Esophagus squamous epithelium (tissue), 5 donors: ENCODE data around the gene THUMPD2. TPM values are rescaled to one million over a fixed set of nuclear protein-coding genes. Genes with fewer than 3 reads are reported as not detected.

Experiments
- DNase-seq: peaks from one replicate; lab custom pipeline; 2025; lab: John Stamatoyannopoulos, UW
- H3K27ac ChIP-seq, 4 donors: fragments of 200-600 bp; sonication (generic); one replicate each; pipeline ENCODE4 v1.5.1; 2016 to 2019; ENCODE audit warnings: mild to moderate bottlenecking in 1 of 4
- H3K27me3 ChIP-seq, 4 donors: fragments of 200-600 bp; sonication (generic); 1 replicate in 3 of 4; 2 replicates in 1 of 4; pipeline versions ENCODE4 v1.5.1 to v1.6.0; 2017 to 2021; ENCODE audit warnings: antibody characterized with exemption in 1 of 4
- H3K36me3 ChIP-seq, 3 donors: fragments of 200-600 bp; sonication (generic); one replicate each; pipeline ENCODE4 v1.5.1; 2016 to 2019
- H3K4me1 ChIP-seq, 3 donors: fragments of 200-600 bp; sonication (generic); one replicate each; pipeline ENCODE4 v1.5.1; 2017 to 2019
- H3K4me3 ChIP-seq, 4 donors: fragments of 200-600 bp; sonication (generic); 1 replicate in 3 of 4; 2 replicates in 1 of 4; pipeline ENCODE4 v1.5.1; 2016 to 2019; ENCODE audit warnings: mild to moderate bottlenecking in 2 of 4, moderate library complexity in 1 of 4
- H3K9me3 ChIP-seq, 3 donors: fragments of 200-600 bp; sonication (generic); one replicate each; pipeline ENCODE4 v1.5.1; 2016 to 2019
- POLR2A ChIP-seq, 4 donors: fragments of 450-650 bp; IDR thresholded peaks; one replicate each; pipeline ENCODE4 v1.6.1; 2017; ENCODE audit warnings: antibody characterized with exemption in 4 of 4, mild to moderate bottlenecking in 4 of 4, moderate library complexity in 3 of 4
- WGBS, 2 donors: methylation state at CpG; one replicate each; pipeline ENCODE4 v1.1.5; 2018; 5-methylcytosine and 5-hydroxymethylcytosine counted together
- intact Hi-C: fragments of 100-400 bp; cut with DNase I; formaldehyde crosslinking; loops from one replicate; pipeline ENCODE4 v1.15.0; 2022
- total RNA-seq, 4 donors: library from RNA; depleted of rRNA; stranded (reverse); fragments of >200 nt; gene quantifications; one replicate each; pipeline ENCODE4 v1.1.0, GENCODE V29; 2016
- TF ChIP-seq, protein P1 (sequence below), 6 experiments: fragments of 450-650 bp in 4 of 6; fragments of 200-600 bp in 2 of 6; sonication (generic) in 2 of 6; IDR thresholded peaks; one replicate each; pipeline ENCODE4 v1.5.1; 2016 to 2019; ENCODE audit warnings: antibody characterized with exemption in 6 of 6, mild to moderate bottlenecking in 4 of 6, moderate library complexity in 4 of 6
- donor health status: DM: yes; HTN: yes; CAD: no.

THUMPD2 gene
- total RNA-seq, 4 donors from 2014 or later, result 5.2 to 16.4 (median 12.2) TPM

DNA sequence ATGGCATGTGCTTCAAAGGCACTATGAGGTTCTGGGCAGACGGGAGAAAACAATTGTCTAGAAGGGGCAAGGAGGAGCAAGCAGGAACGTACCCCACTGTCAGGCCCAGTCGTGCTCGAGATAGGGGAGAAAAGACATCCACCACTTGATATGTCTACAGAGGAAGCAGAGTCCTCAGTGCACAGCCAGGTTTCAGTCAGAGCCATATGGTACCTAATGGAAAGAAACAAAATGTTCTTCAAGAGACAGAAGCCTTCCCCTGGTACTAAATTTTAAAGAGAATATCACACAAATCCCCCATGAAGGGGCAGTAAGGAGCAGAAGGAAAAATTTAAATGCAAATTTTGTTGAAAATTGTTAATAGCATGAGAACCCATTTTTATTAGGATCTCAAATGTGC, 21.9 kb downstream of the THUMPD2 start:
- no peaks in the 10 kb centered on the region for H3K27me3 ChIP-seq
- H3K4me3 ChIP-seq, result no peak overlapping the region
- TF ChIP-seq POLR2A (IDR thresholded peaks at IDR 0.05), result no peak
- TF ChIP-seq, protein P1, sequence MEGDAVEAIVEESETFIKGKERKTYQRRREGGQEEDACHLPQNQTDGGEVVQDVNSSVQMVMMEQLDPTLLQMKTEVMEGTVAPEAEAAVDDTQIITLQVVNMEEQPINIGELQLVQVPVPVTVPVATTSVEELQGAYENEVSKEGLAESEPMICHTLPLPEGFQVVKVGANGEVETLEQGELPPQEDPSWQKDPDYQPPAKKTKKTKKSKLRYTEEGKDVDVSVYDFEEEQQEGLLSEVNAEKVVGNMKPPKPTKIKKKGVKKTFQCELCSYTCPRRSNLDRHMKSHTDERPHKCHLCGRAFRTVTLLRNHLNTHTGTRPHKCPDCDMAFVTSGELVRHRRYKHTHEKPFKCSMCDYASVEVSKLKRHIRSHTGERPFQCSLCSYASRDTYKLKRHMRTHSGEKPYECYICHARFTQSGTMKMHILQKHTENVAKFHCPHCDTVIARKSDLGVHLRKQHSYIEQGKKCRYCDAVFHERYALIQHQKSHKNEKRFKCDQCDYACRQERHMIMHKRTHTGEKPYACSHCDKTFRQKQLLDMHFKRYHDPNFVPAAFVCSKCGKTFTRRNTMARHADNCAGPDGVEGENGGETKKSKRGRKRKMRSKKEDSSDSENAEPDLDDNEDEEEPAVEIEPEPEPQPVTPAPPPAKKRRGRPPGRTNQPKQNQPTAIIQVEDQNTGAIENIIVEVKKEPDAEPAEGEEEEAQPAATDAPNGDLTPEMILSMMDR (IDR thresholded peaks at IDR 0.05), result no peak
- no peak overlapping the region for H3K27ac ChIP-seq
- DNase-seq, result no peak
- H3K9me3 ChIP-seq, result no peaks in the 10 kb centered on the region
- no peaks in the 10 kb centered on the region for H3K4me1 ChIP-seq
- intact Hi-C loops, result no loop called here
- H3K36me3 ChIP-seq, result peaks cover 4 to 100% (median 7%) of the 10 kb centered on the region in 3 donors
- WGBS, 2 donors, result 76 to 97% methylated on average over 4 of the region's 4 CpGs

DNA sequence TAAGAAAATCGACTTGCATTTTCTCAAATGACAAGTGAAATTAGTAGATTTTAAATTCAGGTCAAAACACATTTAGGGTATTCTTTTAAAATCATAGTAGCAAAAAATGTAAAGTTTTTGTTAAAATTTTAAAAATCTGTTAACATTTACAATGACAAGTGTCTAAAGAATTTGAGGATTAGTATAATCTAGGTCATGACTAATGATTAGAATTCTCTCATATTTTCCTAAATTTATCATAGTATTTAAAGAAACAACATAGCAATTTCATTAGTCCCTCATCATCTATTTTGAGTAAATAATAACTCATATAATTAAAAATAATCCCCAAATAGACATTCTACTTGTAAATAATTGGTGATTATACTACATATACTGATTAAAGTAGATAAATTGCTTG, 23.6 kb downstream of the THUMPD2 start:
- no peaks in the 10 kb centered on the region for H3K27me3 ChIP-seq
- no peaks in the 10 kb centered on the region for H3K4me1 ChIP-seq
- intact Hi-C loops, result no loop called here
- no peak overlapping the region for H3K4me3 ChIP-seq
- no peak overlapping the region for H3K27ac ChIP-seq
- no peak for TF ChIP-seq POLR2A (IDR thresholded peaks at IDR 0.05)
- TF ChIP-seq, protein P1 (IDR thresholded peaks at IDR 0.05), result no peak
- H3K9me3 ChIP-seq, result no peaks in the 10 kb centered on the region
- WGBS, 2 donors, result 88 to 94% methylated on average over 1 of the region's 1 CpG
- peaks cover 4 to 100% (median 7%) of the 10 kb centered on the region in 3 donors for H3K36me3 ChIP-seq
- DNase-seq, result no peak

DNA sequence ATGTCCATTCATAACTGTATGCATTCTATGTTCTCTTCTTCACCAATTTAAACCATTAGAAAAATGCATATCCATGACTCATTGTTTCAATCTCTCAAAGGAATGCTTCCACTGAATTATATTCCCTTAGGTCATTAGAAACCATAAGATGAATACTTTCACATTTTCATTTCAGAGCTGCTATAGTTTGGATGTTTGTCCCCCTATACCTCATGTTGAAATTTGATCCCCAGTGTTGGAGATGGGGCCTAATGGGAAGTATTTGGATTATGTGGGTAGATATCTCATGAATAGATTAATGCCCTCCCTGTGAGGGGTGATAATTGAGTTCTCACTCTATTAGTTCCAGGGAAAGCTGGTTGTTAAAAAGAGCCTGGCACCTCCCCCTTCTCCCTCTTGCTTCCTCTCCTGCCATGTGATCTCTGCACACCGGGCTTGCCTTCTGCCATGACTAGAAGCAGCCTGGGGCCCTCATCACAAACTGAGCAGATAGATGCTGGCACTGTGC, 35.7 kb downstream of the THUMPD2 start:
- DNase-seq, result no peak

DNA sequence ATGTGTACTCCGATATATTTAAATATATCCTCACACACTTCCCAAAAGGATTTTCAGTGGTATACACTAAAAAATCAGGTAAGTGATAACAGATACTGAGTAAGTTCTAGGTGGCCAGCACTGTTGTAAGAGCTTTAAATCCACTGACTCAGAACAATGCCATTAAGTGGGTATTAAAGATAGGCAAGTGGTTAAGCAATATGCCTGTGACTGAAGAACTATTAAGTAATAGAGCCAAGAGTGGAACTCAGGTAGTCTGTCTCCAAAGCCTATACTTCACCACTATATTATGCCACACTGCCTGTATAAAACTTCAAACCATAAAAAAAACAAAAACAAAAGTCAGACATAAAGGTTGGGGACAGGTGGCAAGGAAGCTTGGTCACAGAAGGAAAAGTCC, 37.2 kb downstream of the THUMPD2 start:
- Histone ChIP-seq H3K4me3 (no peak overlapping the region), H3K27ac (no peak overlapping the region), H3K27me3 (no peaks in the 10 kb centered on the region), H3K36me3 (peaks cover 0 to 91% (median 0%) of the 10 kb centered on the region in 3 donors), H3K4me1 (no peaks in the 10 kb centered on the region), H3K9me3 (no peaks in the 10 kb centered on the region)
- no peak for DNase-seq
- intact Hi-C loops, result no loop called here
- 94 to 100% methylated on average over 1 of the region's 1 CpG for WGBS, 2 donors
- TF ChIP-seq, protein P1 (IDR thresholded peaks at IDR 0.05), result no peak
- no peak for TF ChIP-seq POLR2A (IDR thresholded peaks at IDR 0.05)

More for the DNA sequence above, 35.7 kb downstream of the THUMPD2 start:
- Histone ChIP-seq H3K27ac (no peak overlapping the region), H3K9me3 (no peaks in the 10 kb centered on the region), H3K4me3 (no peak overlapping the region), H3K36me3 (peaks cover 0 to 87% (median 0%) of the 10 kb centered on the region in 3 donors), H3K4me1 (no peaks in the 10 kb centered on the region), H3K27me3 (no peaks in the 10 kb centered on the region)
- 33 to 50% methylated on average over 1 of the region's 1 CpG for WGBS, 2 donors
- TF ChIP-seq, protein P1 (IDR thresholded peaks at IDR 0.05), result no peak
- TF ChIP-seq POLR2A (IDR thresholded peaks at IDR 0.05), result no peak
- intact Hi-C loops, result no loop called here

DNA sequence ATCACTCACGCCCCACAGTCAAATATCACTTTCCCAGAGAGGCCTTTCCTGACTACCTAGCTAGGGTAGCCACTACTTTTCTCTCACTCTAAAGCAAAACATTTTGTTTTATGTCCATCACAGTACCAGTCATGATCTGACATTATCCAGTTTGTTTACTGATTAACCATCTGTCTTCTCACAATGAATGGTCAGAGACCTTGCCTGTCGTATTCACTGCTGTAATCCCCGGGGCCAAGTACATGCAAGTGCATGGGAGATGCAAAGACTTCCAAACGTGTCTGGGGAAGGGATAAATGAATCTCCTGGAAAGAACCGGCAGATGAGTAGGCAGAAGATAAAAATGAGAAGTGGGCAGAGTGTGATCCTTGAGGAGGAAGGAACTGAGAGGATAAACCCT, 39.7 kb downstream of the THUMPD2 start:
- Histone ChIP-seq H3K4me1 (no peaks in the 10 kb centered on the region), H3K9me3 (no peaks in the 10 kb centered on the region), H3K4me3 (no peak overlapping the region), H3K27me3 (no peaks in the 10 kb centered on the region), H3K27ac (no peak overlapping the region), H3K36me3 (peaks cover 0 to 94% (median 0%) of the 10 kb centered on the region in 3 donors)
- intact Hi-C loops, result no loop called here
- 74 to 77% methylated on average over 5 of the region's 5 CpGs for WGBS, 2 donors
- no peak for DNase-seq
- TF ChIP-seq, protein P1 (IDR thresholded peaks at IDR 0.05), result no peak
- no peak for TF ChIP-seq POLR2A (IDR thresholded peaks at IDR 0.05)
